Smooth muscle cell of bladder (primary cell): ENCODE data around the gene FAM83D. TPM values are rescaled to one million over a fixed set of nuclear protein-coding genes. Genes with fewer than 3 reads are reported as not detected.

Source experiments
- total RNA-seq: library from RNA; depleted of rRNA; stranded (reverse); fragments of >200 nt; gene quantifications from 2 replicates; pipeline ENCODE4 v1.2.3, GENCODE V29; 2014

The FAM83D gene, protein sequence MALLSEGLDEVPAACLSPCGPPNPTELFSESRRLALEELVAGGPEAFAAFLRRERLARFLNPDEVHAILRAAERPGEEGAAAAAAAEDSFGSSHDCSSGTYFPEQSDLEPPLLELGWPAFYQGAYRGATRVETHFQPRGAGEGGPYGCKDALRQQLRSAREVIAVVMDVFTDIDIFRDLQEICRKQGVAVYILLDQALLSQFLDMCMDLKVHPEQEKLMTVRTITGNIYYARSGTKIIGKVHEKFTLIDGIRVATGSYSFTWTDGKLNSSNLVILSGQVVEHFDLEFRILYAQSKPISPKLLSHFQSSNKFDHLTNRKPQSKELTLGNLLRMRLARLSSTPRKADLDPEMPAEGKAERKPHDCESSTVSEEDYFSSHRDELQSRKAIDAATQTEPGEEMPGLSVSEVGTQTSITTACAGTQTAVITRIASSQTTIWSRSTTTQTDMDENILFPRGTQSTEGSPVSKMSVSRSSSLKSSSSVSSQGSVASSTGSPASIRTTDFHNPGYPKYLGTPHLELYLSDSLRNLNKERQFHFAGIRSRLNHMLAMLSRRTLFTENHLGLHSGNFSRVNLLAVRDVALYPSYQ
- 2.0 and 2.3 TPM in 2 replicates for total RNA-seq

DNA sequence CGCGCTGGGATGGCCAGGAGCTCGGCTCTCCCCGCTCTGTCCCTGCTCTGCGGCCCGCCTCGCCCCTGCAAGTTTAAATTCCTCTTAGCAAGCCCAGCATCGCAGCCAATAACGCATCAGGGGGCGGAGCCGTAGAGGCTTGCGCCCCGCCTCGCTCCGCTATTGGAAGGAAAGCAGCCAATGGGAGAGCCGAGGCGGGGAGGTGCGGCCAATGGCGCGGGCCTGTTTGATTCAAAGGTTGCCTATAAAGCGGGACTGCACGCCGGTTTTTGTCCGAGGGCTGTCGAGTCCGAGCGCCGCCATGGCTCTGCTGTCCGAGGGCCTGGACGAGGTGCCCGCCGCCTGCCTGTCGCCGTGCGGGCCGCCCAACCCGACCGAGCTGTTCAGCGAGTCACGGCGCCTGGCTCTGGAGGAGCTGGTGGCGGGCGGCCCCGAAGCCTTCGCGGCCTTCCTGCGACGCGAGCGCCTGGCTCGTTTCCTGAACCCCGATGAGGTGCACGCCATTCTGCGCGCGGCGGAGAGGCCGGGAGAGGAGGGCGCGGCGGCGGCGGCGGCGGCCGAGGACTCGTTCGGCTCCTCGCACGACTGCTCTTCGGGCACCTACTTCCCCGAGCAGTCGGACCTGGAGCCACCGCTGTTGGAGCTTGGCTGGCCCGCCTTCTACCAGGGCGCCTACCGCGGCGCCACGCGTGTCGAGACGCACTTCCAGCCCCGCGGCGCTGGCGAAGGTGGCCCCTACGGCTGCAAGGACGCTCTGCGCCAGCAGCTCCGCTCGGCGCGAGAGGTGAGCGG, at the start of gene FAM83D:
Gene FAM83D (plus strand): TSS at position 276 of the 792 bp plus-strand sequence. CDS start 26 bp downstream, at position 302.

DNA sequence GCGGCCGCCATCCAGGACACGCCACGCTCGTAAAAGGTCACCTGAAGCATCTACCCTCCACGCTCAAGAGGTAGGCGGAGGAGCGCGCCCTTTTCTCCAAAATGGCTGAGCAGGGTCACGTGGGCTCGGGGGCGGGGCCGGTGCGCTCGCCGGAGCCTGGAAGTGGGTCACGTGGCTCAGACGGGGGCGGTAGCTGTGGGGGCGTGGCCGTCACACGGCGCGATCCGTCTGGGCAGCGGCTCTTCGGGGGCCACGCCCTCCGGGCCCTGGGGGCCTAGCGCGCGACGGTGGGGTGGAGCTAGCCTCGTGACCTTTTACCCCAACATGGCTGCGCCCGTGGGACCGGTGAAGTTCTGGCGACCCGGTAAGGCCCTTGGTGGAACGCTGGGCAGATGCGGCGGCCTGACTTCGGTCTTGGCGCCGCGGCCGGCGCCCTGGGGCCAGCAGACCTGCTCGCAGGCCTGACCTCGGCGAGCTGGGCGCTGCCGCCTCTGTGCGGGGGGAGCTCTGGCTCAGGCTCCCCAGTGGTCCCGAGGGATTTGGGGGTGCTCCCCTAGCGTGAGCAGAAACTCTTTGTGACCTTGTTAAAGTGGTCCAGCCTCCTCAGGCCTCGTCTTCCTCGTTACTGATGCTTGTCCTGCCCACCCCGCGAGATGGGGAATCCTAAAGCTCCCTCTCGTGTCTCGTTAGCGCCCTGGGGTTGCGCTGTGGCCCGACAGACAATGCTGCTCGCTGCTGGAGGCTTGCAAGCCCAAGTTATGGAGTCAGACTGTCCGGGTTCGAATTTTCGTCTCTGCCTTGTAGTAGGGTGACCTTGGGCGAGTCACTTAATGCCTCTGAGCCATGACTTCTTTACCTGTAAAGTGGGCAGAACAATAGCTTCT, 36.1 kb downstream of the FAM83D start, which contains the start of gene DHX35:
Gene DHX35 (plus strand): TSS at position 301 of the 884 bp plus-strand sequence. CDS start 24 bp downstream, at position 325.

Other genes starting within 250 kb of the FAM83D start
- not detected in 2 replicates for gene SLC32A1, start 201.9 kb upstream of the FAM83D start, total RNA-seq
- gene ACTR5, start 178.0 kb upstream of the FAM83D start, total RNA-seq, result 4.1 and 4.8 TPM in 2 replicates
- 0.09 TPM in 1 of 2 replicates, not detected in the other for gene PPP1R16B, start 120.7 kb upstream of the FAM83D start, total RNA-seq
- 6.8 and 10.0 TPM in 2 replicates for gene DHX35, start 35.9 kb downstream of the FAM83D start, total RNA-seq